EL (cell line): ENCODE data around the gene P2RX2.

ENCODE experiments used
- DNase-seq: peaks from one replicate; pipeline ENCODE4 v3.0.0-alpha.2; 2016

P2RX2 gene

DNA sequence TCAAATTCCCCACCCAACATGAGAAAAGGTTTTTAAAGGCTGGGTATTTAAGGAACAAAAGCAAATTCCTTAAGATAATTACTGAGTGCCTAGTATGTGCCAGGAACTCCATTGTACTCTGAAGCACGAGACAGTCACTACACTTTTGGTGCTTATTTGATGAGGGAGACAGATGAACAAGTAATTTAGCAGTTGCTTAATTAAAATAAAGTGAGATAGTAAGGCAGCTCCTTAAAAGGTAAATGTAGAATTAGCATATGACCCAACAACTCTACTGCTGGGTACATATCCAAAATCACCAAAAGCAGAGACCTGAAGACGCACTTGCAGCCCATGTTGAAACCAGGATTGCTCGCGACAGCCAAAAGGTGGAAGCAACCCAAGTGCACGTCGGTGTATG is 47.2 kb downstream of the P2RX2 start:
- DNase-seq, result no peak

DNA sequence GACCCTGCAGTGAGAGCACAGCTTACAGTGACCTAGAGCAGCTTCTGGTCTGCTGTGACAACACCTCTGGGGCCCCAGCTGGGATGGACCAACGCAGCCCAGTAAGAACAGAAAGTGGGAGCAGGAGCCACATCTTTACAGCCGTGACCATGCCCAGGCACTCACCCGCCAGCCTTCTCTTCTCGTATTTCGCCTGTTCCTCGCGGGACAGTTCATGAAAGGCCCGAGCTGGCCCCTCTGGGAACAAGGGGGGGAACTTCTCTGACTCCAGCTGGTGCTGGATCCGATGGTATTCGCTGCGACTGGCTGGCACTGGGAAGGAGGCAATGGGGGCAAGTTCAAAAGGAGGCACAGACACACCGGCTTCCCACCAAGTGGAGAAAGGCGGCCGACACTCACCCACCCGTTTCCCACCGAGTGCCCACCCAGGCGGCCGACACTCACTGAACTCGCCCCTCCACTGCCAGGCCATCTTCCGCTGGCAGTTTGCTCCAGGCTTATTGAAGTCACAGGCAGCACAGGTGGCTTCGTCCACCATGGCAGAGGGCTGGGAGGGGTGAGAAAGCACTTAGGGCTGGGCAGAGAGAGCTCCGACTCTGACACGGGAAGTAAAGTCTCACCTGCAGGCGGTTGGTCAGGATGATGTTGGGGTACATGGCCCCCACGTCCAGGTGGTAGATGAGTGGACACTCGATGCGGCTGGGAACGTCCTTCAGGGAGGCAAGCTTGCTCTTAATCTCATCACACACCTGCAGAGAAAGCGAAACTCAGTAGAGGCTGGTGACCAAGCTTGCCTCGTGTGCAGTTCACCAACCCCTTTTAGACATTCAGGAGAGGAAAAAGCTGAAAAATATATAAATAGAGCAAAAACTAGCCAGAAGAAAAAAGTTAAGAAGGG is 49.9 kb downstream of the P2RX2 start:
- no peak for DNase-seq

- DNase-seq, result no peak
These were observed 50.7 kb downstream of the P2RX2 start for GRCh38 chr12:132669166-132669879.
